ENCODE measurements around the gene FBXW12. TPM values are rescaled to one million over a fixed set of nuclear protein-coding genes. Genes with fewer than 3 reads are reported as not detected.

FBXW12 gene
- total and polyA plus RNA-seq, 2 of the 8 experiments (the other 6 are each of a cell fraction or from before 2014, with no cell fraction given): 0.35 to 0.85 TPM

- H3K18ac ChIP-seq (ENCODE audit: extremely low read depth, low read length): peak overlapping the region; percentile 83
- peak overlapping the region; percentile 74 to 77 for H3K4me2 ChIP-seq (ENCODE audit: insufficient read depth in 1 of 2, low read depth in 2 of 2, low read length in 2 of 2)
- CTCF ChIA-PET (ENCODE audit: partially characterized antibody): interaction anchor here (1.0 to 5.4 kb wide), 4 partner anchors 15 to 29 kb away, joined by 5 to 34 read pairs (median 11); no protein-coding TSS in a partner anchor
- no peak overlapping the region for H3K4ac ChIP-seq (replicated peaks; ENCODE audit: insufficient read length, low read depth, low read length)
- DNase-seq (ENCODE audit: low read depth in 1 of 2, low spot score in 2 of 2) (peak in 1 of 2 experiments; percentile 90), FAIRE-seq (no peak)
- H2BK20ac ChIP-seq (ENCODE audit: low read length): no peak overlapping the region
- H3K9me3 ChIP-seq (ENCODE audit: insufficient read depth in 2 of 2, low read depth in 1 of 2, low read length in 1 of 2): no peaks in the 10 kb centered on the region
- H4K8ac ChIP-seq (ENCODE audit: extremely low read depth, insufficient read depth, low read length): no peak overlapping the region; the same call in 1 of the 2 replicates
- peak overlapping the region; percentile 91 for H2BK5ac ChIP-seq (ENCODE audit: low read depth, low read length)
- no peak overlapping the region for H2BK15ac ChIP-seq (ENCODE audit: low read length)
- peaks cover 30 to 56% of the 10 kb centered on the region in 2 experiments for H3K79me2 ChIP-seq (ENCODE audit: control insufficient read depth in 1 of 2, insufficient read depth in 2 of 2, low read length in 2 of 2)
- no peak overlapping the region for H2BK120ac ChIP-seq (replicated peaks; ENCODE audit: low read depth, low read length)
- H3K36me3 ChIP-seq (ENCODE audit: control insufficient read depth in 2 of 4, insufficient read depth in 4 of 4, low read length in 3 of 4): peaks cover 4 to 23% (median 12%) of the 10 kb centered on the region in 4 experiments; a peak in 7 of 8 replicates
- H4K20me1 ChIP-seq (replicated peaks in 1 of 2; ENCODE audit: control insufficient read depth in 1 of 2, insufficient read depth in 2 of 2, low read length in 2 of 2): peaks cover 4 to 19% of the 10 kb centered on the region in 2 experiments
- peaks cover 13% of the 10 kb centered on the region for H3K23me2 ChIP-seq (ENCODE audit: low read depth, low read length)
- peak overlapping the region; percentile 71 for H4K5ac ChIP-seq (ENCODE audit: insufficient read length, low read depth, low read length)
- peak overlapping the region; percentile 94 for H3K27ac ChIP-seq (ENCODE audit: low read depth, low read length)
- H3K4me3 ChIP-seq (ENCODE audit: extremely low read depth in 1 of 4, insufficient read depth in 2 of 4, low read depth in 3 of 4, low read length in 4 of 4): peak overlapping the region; percentile 66 to 85 (median 76)
- 1% methylated on average over 10 of the region's 86 CpGs; no CpG with 5 or more reads in 1 of the 2 experiments for WGBS, 2 experiments (ENCODE audit: extremely low coverage in 1 of 2, insufficient coverage in 1 of 2, insufficient read length in 1 of 2, insufficient replicate concordance in 2 of 2, low coverage in 1 of 2, low lambda C conversion rate in 2 of 2, missing lambda C conversion rate in 1 of 2)
- peak overlapping the region; percentile 71 for H4K91ac ChIP-seq (replicated peaks; ENCODE audit: insufficient read length, low read length)
- peak overlapping the region; percentile 74 for H3K56ac ChIP-seq (replicated peaks; ENCODE audit: insufficient read length, low read depth, low read length)
- H3K9ac ChIP-seq (replicated peaks in 1 of 4; ENCODE audit: extremely low read depth in 1 of 4, low read depth in 3 of 4, low read length in 3 of 4): peak overlapping the region; percentile 49 to 98 (median 94)
- peaks cover 31% of the 10 kb centered on the region for H3K79me1 ChIP-seq (ENCODE audit: low read depth, low read length)
- H2BK12ac ChIP-seq (ENCODE audit: low read depth, low read length): 0 out of 2 replicates have a peak overlapping the region, but pooled peaks have one; percentile 9
- peaks cover 7 to 37% (median 22%) of the 10 kb centered on the region in 4 experiments for H3K4me1 ChIP-seq (replicated peaks in 1 of 4; ENCODE audit: control insufficient read depth in 3 of 4, insufficient read depth in 4 of 4, low read length in 3 of 4)
- H3K23ac ChIP-seq (ENCODE audit: insufficient read length): no peak overlapping the region
- POLR2A ChIA-PET (ENCODE audit: partially characterized antibody): interaction anchor here (0.7 to 31.5 kb wide), 25 partner anchors 8 to 270 kb away, joined by 3 to 650 read pairs (median 5); partner anchors contain the start of genes ATRIP, CCDC51, FBXW12 and TMA7
- H2AK5ac ChIP-seq (ENCODE audit: low read depth, low read length): no peak overlapping the region
- no peak overlapping the region for H2AFZ ChIP-seq (ENCODE audit: low read length)
- no peaks in the 10 kb centered on the region for H3K27me3 ChIP-seq (replicated peaks in 1 of 4; ENCODE audit: control insufficient read depth in 3 of 4, extremely low read depth in 1 of 4, insufficient read depth in 3 of 4, low read length in 3 of 4)
- H3K14ac ChIP-seq (ENCODE audit: insufficient read length): no peak overlapping the region
- TF ChIP-seq EGR1 (IDR thresholded peaks at IDR 0.05; ENCODE audit: borderline replicate concordance, low read depth, low read length) (peak; percentile 96), TCF12 (IDR thresholded peaks at IDR 0.05; ENCODE audit: low read depth, low read length) (no peak), SIN3A (conservative IDR thresholded peaks at IDR 0.05 in 1 of 2, IDR thresholded peaks at IDR 0.05 in 1 of 2; ENCODE audit: low read depth in 1 of 2, low read length in 2 of 2) (peak; percentile 43 to 71; a peak in 2 of 4 replicates), SP4 (IDR thresholded peaks at IDR 0.05; ENCODE audit: low read length) (no peak), POLR2AphosphoS5 (IDR thresholded peaks at IDR 0.05; ENCODE audit: low read depth, low read length) (peak; percentile 75), TAF7 (optimal IDR thresholded peaks at IDR 0.05; ENCODE audit: borderline replicate concordance, low read depth, low read length) (peak; percentile 16), MAFK (IDR thresholded peaks at IDR 0.05; ENCODE audit: low read depth, low read length) (no peak), HDAC2 (IDR thresholded peaks at IDR 0.05; ENCODE audit: borderline replicate concordance in 1 of 2, low read depth in 2 of 2, low read length in 2 of 2) (peak in 1 of 2 experiments; percentile 88; a peak in 1 of 4 replicates), ASH2L (IDR thresholded peaks at IDR 0.05; ENCODE audit: low read length) (no peak), BCL11A (IDR thresholded peaks at IDR 0.05; ENCODE audit: low read depth in 2 of 2, low read length in 2 of 2) (no peak)
Measured at GRCh38 chr3:48429317-48429959, 57.4 kb downstream of the FBXW12 start.

Data from H1 (cell line).